CD4-positive, alpha-beta T cell treated with Interleukin-15 for 1 hour (primary cell): ENCODE results near the gene SESN1.

ENCODE experiments used
- DNase-seq: peaks from one replicate; pipeline ENCODE4 v3.0.0-alpha.2; 2020

The SESN1 gene

DNA sequence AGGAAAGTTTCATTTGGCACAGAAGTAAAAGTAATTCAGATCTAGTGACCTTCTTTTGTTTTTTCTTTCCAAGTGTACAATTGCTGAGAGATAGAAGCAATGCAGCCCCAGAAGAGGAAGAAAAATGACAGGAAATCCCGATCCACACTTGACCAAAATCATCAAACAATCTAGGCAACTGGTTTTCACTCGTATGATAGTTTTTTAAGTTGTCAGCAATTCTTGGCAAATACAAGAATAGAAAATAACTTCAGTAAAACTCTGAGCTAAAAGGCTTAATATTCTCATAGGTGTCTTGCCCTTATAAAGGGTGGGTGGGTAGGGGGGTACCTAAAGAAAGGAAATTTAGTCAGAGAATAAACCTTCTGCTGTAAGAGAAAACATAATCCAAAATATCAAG lies 36.0 kb downstream of the SESN1 start:
- no peak for DNase-seq

DNA sequence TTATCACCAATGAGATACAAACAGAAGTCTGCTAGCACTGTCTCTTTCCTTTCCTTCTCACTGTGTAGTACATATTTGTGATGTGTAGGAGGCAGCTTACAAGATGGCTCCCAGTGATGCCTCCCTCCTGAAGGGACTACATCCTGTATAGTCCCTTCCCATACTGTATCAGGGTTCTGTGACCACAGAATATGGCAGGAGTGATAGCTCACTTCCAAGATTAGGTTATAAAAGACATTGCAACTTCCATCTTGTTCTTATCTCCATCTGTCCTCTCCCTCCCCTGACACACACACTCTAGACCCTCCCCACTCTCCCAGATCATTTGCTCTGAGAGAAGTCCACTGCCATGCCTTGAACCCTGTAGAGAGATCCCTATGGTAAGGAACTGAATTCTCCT lies 38.0 kb downstream of the SESN1 start:
- no peak for DNase-seq

DNA sequence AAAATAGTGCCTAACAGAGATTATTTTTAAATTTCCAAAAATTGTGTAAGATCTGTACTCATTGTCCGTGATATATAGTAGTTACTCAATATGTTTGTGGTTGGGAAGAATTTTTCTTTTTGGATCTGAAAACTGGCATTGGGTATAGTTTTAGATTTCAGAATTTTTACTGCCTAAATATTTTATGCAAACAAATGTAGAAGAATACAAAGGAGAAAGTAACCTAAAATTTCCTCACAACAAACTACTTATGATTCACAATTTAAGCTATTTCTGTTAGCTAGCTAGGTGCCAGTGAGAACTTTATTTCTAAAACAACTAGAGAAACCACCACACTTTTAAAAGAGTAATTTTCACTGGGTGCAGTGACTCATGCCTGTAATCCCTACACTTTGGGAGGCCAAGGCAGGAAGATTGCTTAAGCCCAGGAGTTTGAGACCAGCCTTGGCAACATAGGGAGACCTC lies 38.8 kb downstream of the SESN1 start:
- no peak for DNase-seq

DNA sequence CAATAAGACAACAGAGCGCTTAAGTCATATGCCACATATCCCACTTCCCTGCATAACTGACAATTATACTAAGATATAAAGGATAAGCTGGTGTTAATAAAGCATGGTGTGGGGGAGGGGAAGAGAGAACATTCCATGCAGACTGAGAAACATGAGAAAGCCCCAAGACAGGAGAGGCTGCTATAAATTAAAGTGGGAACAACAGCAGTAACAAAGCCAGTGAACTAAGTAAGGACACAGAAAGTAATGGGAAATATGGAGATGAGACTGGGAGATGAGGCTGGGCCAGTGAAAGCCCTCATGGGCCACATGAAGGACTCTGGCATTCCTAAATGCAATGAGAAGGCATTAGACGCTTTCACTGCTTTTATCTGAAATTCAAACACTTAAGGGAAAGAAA lies 41.3 kb downstream of the SESN1 start:
- no peak for DNase-seq

DNA sequence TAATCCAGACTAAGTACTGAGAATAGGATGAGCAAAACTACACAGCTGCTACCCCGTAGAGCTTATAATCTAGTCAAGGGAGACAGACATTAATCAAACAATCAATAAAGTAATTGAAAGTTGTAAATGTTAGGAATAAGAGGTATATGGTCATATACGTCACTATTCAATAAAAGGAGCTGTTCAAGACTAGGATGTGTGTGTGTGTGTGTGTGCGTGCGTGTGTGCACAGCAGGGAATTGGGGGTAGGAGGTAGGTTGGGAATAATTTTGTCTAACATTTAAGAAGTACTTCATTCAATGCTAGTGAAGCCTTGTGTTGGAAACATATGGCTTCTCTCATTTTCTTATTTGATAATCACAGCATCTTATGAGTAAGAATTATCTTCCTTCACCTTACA lies 41.8 kb downstream of the SESN1 start:
- no peak for DNase-seq

DNA sequence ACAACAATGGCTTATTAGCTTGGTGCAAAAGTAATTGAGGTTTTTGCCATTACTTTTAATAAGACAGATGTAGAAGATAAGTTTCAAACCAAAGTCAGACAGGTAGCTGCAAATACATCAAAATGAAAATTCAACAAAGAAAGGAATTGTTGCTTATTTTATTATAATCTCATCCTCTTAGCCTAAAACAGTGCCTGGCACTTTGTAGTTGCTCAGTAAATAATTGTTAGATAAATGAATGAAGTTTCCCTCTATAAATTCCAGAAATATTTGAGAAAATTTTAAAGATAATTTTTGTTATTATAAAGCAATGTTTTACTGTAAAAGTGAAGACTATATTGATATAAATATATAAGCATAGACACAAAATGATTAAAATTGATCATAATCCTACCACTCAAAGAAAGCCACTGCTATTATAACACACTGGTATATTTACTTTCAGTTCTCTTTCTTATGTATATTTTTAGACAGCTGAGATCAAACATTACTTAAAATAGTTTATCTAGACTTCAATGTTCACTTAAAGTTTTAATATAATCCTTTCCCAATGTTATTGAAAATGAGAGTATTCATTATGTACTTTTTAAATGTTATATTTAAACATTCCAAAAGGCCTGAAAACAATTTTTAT lies 42.5 kb downstream of the SESN1 start:
- DNase-seq = no peak

DNA sequence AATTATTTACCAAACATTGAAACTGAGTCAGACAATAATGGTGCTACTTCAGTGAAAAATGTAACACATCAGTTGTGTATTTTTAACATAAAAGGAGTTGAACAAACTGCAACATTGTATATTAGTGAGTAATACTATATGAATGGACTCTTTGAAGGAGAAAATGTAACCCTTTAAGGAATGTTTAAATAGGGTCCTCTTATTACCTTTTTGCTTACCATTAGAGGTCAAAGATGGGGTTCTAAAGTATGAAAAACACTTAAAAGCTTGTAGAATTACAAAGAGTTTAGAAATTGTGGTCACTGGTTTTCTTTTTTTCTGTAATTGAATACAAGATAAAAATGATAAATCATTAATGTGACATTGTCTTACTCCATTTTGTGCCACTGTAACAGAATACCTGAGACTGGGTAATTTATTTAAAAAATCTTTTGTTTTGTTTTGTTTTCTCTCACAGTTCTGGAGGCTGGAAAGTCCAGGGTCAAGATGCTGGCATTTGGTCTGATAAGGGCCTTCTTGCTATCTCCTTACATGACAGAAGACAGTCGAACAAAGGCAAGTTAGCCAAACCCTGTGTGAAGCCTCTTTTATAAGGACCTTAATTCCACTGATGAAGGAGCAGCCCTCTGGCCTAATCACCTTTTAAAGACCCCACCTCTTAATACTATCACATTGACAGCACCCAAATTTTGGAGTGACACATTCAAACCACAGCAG lies 43.2 kb downstream of the SESN1 start:
- DNase-seq = no peak

DNA sequence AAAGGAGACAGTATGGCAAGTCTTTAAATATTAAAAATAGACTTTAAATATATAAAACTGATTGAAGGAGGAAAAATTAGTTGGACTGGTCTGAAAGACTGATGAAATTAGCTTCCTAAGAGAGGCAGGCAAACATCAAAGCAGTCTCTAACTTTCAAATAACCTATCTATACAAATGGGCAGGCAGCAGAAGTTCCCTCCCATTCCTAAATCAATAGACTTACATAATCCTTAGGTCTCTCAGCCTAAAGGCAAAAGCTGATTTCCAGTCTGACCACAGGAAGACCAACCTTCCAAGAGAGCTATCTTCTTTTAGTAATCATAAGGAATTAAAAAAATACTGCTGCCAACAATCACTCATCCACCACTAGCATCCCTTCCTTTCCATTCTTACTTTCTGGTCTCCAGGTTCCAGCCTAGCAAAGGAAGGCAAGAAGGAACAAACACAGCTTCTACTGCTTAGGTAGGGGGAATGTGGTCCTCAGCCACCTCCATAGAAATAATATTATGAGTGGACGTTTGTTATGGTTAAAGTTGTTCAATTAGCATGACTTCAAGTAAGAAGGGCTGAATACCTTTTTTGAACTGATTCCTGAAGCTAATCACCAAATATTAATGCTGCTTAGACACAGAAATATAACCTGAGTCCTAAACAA lies 44.1 kb downstream of the SESN1 start:
- no peak for DNase-seq

DNA sequence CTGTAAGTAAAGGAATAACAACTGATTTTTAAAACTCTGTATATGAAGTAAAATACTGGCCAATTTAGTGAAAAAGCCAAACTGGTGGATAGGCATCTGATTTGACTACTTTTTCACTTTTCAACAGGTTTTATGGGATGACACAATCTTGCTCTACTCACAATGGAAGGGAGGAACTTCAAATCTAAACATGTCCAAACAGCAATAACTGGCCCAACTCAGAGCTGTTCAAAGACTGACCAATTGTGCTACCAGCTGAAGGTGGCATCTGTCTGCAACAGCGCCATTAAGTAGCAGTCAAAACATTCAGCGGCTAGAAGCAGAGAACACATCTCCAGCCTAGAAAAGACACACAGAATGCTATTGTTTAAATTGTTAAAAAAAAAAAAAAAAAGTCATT lies 44.6 kb downstream of the SESN1 start:
- no peak for DNase-seq

DNA sequence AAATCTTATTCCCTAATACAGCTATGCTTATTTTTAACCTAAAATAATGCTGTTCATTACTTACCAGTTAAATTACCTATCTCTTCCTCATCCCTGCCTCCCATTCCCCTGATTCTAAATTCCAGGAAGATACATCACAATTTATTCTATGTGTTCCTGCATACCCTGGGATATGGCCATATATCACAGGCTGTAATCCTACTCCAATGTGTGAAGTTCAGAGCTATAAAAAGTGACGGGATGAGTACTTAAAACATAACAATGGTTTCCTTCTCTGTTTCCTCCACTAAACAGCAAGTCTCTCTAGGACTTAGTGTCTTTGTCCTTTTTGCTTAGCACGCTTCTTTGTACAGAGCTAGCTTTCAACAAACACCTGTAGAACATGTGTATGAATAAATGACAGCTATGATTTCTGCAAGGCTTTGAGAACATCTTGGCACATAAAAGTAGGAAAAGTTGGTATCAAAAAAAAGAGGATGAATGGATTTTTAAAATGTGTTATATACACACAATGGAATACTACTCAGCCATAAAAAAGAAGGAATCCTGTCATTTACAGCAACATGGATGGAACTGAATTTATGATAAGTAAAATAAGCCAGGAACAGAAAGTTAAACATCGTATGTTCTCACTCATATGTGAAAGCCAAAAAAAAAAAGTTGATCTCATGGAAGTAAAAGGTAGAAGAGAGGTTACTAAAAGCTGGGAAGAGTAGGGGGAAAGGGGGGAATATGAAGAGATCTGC lies 45.8 kb downstream of the SESN1 start:
- no peak for DNase-seq

DNA sequence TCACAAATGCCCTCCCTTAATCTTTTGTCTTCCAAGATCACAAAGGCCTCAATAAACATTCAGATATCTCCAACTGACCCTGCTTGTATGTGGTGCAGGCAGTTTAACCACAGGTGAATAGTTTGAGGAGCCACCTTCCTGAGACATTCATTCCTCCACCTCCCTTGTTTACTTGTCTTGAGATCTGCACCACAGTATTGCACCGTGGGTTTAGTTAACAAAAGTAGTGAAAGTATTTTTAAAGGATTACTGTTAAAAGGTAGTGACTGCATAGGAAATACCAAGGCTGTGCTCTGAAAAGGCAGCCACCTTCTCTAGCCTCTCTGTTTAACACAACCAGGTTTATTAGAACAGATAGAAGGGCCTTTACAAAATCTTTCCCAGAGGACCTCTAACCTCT lies 46.5 kb downstream of the SESN1 start:
- DNase-seq = no peak

DNA sequence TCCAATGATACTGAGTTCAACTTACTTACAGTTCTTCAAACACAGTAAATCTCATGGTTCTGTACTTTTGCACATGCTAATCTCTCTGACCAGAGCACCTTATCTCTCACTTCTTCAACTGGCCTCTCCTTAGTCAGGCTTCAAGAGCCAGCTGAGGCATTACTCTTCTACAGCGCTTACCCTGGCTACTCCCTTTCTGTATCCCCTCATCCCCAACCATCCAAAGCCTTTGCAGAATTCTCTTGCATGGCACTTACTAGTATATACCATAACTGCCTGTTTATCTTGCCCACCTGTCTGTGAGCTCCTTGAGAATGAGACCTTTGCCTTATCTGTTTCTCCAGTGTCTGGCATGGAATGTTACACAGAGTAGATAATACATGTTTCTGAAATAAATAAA lies 49.2 kb downstream of the SESN1 start:
- DNase-seq = no peak

DNA sequence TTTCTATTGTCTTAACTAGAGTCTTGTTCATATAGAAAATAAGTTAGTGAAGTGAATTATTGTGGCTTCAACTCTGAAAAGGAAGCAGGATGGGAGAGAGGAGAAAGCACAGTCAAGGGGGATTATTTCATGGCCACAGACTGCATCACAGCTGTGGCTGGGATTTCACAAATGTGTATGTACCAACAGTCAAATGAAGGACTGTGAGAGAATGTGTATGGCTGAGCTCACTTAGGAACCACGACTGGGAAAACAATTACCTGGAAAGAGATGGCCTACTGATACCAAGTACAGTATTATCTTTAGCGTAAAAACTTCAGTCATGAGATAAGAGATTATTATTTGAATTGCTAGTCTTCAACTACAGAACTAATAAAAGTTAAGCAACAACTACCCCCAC lies 54.9 kb downstream of the SESN1 start:
- no peak for DNase-seq

DNA sequence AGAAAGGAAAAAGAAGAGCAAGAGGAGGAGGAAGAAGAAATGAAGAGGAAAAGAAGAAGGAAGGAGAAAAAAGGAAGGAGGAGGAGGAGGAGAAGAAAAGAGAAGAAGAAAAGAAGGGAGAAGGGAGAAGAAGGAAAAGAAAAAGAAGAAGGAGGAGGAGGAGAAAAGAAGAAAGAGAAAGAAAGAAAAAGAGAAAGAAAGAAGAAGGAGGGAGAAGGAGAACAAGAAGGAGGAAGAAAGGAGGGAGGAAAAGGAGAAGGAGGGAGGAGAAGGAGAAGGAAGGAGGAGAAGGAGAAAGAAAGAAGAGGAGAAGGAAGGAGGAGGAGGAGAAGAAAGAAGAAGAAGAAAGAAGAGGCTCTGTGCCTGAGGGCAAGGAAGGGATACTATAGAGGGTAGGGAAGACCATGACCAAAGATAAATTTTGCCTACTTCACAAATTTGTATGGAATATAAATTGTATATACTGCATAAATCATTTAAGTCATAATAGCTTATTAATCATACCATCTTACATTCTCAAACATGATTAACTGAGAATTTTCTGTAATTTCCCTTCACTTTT lies 55.7 kb downstream of the SESN1 start:
- no peak for DNase-seq

DNA sequence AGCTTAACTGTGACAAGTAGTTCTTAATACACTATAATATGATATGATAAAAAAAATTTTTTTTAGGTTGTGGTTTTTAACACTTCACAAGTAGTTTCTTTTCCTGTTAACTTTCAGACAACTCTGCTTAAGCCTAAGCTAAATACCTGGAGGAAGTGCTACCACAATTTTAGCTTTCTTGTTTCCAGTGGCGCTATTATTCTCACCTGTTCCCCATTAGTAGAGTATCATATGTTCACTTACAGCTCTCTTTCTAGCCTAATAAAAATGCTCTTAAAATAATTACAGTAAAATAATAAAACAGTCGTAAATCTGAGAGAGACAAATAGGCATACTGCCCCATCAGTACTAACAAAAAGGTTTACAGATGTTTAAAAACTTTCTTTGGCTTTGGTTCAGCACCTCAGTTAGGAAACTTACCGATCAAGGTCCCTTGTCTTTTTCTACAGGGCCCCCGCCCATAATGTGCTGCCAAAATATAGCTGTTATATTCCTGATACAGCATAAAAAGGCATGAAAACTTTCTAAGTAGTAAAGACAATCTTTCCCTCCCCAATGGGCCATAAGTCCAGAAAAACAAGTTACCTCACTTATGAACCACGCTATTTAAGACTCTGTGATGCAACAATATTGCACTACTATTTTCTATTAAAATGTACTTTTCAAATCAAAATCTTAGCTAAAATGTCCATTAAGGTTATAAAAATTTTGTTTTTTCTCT lies 57.9 kb downstream of the SESN1 start:
- DNase-seq = no peak

DNA sequence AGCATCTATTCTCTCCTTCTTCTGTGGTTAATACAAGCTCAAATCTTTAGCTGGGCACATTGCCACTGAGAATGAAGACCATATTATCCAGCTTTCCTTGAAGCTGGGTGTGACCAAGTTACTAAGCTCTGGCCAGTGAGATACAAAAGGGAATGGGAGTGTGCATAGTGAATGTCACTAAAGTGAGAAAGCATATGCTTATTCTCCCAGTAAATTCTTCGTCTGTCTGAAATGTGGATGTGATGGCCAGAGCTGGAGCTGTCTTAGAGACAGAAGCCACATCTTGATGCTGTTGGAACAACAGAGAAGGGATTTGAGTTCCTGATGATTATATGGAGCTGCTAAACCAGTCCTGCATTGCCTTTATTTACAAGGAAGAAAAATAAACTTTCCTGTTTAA lies 60.1 kb downstream of the SESN1 start:
- DNase-seq = no peak

DNA sequence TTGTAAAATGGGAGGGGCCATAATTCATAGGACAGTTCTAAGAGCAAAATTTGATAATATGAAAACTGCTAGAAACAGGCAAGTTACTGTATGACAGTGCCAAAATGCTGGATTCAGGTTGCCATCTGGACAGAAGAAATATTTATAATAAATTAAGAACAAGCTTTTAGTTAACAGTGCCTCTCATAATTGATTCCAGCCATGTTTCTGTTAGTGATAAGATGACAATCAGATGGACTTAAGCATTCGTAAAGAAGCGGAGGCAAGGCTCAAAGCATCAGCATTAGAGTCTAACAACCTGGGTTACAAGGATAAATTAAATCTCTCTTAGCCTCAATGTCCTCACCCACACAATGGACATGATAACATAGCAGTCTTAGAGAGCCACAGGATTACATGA lies 61.0 kb downstream of the SESN1 start:
- DNase-seq = no peak

DNA sequence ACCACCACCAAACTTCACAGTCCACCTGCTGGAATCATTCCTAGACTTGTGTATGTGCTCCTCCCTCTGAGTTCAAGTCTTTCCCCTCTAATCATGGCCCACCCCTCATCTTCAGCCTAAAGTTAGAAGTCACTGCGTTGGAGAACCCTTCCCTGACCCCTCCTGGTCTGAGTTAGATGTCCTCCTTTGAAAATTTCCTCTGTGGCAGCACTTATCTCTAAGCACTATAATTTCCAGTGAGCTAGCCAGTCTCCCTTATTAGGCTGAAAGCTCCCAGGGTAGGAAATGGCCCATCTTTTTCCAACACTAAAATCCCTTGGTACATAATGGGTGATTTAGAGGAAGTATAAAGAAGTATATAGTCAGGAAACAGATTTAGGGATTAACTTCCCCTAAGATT lies 63.2 kb downstream of the SESN1 start:
- no peak for DNase-seq

DNA sequence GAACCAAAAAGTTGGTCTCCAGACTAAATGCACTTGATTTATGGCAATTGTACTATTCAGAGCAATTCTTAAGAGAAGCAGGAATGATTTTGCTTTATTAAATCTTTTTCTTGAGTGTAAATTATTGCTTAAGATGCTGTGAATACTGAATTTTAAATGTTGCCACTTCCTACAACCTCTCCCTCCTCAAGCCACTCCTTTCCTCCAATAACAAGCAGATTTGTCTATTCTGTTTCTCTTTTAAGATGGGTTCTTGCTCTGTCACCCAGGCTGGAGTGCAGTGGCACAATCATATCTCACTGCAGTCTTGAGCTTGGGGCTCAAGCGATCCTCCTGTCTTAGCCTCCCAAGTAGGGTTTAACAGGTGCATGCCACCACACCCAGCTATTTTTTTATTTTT lies 65.3 kb downstream of the SESN1 start:
- DNase-seq = no peak

DNA sequence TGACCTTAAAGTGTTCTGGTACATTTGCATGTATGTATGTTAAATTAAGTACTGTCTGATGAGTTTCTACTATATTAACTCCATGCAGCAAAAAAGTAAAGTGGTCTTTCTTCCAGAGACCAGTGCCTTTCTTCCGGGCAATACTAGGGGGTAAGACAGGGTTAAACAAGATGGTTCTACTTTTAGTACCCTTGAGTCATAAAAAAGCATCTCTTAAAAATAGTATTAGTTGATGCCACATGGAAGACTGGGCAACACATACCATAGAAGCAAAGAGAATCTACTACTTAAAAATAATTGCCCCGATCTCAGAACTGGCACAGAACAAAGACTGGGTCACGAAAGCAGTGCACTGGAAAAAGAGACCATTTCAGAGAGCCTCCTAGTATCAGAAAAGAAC lies 66.2 kb downstream of the SESN1 start:
- DNase-seq = no peak

DNA sequence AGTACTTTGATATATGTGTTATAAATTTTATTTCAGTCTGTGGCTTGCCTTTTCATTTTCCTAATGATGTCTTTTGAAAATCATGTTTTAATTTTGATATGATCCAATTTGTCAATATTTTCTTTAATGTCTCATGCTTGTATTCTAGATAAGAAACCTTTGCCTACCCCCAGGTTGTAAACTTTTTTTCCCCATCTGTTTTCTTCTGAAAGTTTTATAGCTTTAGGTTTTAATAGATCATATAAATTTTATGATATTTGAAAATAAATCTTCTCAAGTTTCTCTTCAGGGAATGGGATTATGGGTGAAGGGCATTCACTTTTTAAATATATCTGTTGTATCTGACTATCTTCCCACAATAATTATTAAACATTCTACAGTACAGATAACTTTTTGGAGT lies 66.7 kb downstream of the SESN1 start:
- DNase-seq = no peak

DNA sequence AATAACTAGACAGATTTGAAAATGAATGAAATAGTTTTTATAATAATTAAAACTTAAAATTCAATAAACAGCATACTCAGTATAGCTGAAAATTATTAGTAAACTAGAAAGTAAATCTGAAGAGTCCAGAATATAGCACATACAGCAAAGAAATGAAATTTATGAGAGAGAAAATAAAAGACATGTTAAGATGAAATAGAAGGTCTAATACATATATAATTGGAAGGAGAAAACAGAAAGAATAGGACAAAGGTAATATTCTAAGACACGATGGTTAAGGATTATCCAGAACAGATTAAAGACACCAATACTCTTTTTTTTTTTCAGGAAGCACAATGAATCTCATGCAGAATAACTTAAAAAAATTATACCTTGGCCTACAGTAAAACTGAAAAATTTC lies 69.0 kb downstream of the SESN1 start:
- no peak for DNase-seq

DNA sequence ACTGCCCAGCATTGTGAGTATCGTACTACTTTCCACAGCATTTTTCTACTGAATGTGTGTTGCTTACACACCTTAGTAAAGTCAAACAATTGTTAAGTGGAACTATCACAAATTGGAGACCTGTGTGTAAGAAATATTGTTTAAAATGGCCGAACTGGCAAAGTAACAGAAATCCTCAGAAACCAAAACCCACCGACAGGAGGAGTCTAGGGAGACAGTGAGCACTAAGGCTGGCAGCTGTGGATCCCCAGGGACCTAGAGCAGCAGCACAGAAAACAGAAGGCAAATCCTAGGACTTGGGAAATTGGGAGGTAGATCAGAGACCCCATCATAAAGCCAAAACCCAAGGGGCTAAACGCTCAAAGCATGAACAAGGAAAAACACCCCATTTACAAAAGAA lies 69.9 kb downstream of the SESN1 start:
- no peak for DNase-seq
